DMS 273 treated with DMSO at 0.1 percent for 48 hours (cell line): ENCODE data around the gene CABLES2.

ENCODE experiments used
- DNase-seq: peaks from one replicate; lab custom pipeline; 2025; lab: John Stamatoyannopoulos, UW

Gene CABLES2

GRCh38 chr20:62350098-62350628 lies 56.9 kb downstream of the CABLES2 start:
- DNase-seq = no peak

- DNase-seq = no peak
These were observed 57.5 kb downstream of the CABLES2 start for GRCh38 chr20:62349556-62350097.

GRCh38 chr20:62348604-62349003 lies 58.5 kb downstream of the CABLES2 start:
- DNase-seq = no peak

- DNase-seq = no peak
These were observed 59.6 kb downstream of the CABLES2 start for GRCh38 chr20:62347445-62347844.

GRCh38 chr20:62347151-62347404 lies 60.0 kb downstream of the CABLES2 start:
- DNase-seq = no peak

GRCh38 chr20:62346398-62347150 lies 60.5 kb downstream of the CABLES2 start:
- no peak for DNase-seq

- no peak for DNase-seq
These were observed 61.3 kb downstream of the CABLES2 start for GRCh38 chr20:62345681-62346370.

GRCh38 chr20:62344782-62345181 lies 62.3 kb downstream of the CABLES2 start:
- DNase-seq = no peak

- DNase-seq = no peak
These were observed 63.0 kb downstream of the CABLES2 start for GRCh38 chr20:62344092-62344491.

GRCh38 chr20:62342910-62343309 lies 64.2 kb downstream of the CABLES2 start:
- no peak for DNase-seq

GRCh38 chr20:62339647-62340062 lies 67.4 kb downstream of the CABLES2 start:
- no peak for DNase-seq
